ENCODE data around the gene RANBP3L.
"Not testable (repeated sequence)": the region's sequence is repeated elsewhere in the genome, so short reads cannot be mapped to it uniquely, and the experiment has no call there.

RANBP3L gene

GRCh38 chr5:36283775-36284174 lies 17.9 kb downstream of the RANBP3L start:
- DNase-seq: not testable (repeated sequence)

- no peak for DNase-seq
Measured at GRCh38 chr5:36281626-36282025, 20.1 kb downstream of the RANBP3L start.

- no peak for DNase-seq
Measured at GRCh38 chr5:36279054-36279698, 22.5 kb downstream of the RANBP3L start.

GRCh38 chr5:36277521-36278176 lies 24.1 kb downstream of the RANBP3L start:
- no peak for DNase-seq

GRCh38 chr5:36276864-36277263 lies 24.8 kb downstream of the RANBP3L start:
- no peak for DNase-seq

GRCh38 chr5:36273809-36274526 lies 27.7 kb downstream of the RANBP3L start:
- no peak for DNase-seq

- DNase-seq: no peak
Measured at GRCh38 chr5:36272136-36272690, 29.5 kb downstream of the RANBP3L start.

GRCh38 chr5:36270876-36271575 lies 30.7 kb downstream of the RANBP3L start:
- no peak for DNase-seq

- DNase-seq: no peak
Measured at GRCh38 chr5:36270175-36270574, 31.5 kb downstream of the RANBP3L start.

- no peak for DNase-seq
Measured at GRCh38 chr5:36269478-36269877, 32.2 kb downstream of the RANBP3L start.

- no peak for DNase-seq
Measured at GRCh38 chr5:36267905-36268304, 33.8 kb downstream of the RANBP3L start.

- DNase-seq: no peak
Measured at GRCh38 chr5:36264202-36264760, 37.4 kb downstream of the RANBP3L start.

GRCh38 chr5:36261186-36261585 lies 40.5 kb downstream of the RANBP3L start:
- no peak for DNase-seq

- no peak for DNase-seq
Measured at GRCh38 chr5:36253575-36253974, 48.1 kb downstream of the RANBP3L start.

- DNase-seq: no peak
Measured at GRCh38 chr5:36252722-36253365, 48.9 kb downstream of the RANBP3L start.

- no peak for DNase-seq
Measured at GRCh38 chr5:36251218-36251617, 50.5 kb downstream of the RANBP3L start.

- no peak for DNase-seq
Measured at GRCh38 chr5:36250427-36250826, 51.3 kb downstream of the RANBP3L start.

- DNase-seq: no peak
Measured at GRCh38 chr5:36246036-36246800, 55.5 kb downstream of the RANBP3L start.

- DNase-seq: no peak
Measured at GRCh38 chr5:36244076-36244475, 57.6 kb downstream of the RANBP3L start.

- DNase-seq: no peak
Measured at GRCh38 chr5:36243653-36244052, 58.0 kb downstream of the RANBP3L start.

Data from activated CD4-positive, CD25-positive, alpha-beta regulatory T cell (primary cell).